ENCODE measurements around the gene STX17.

STX17 gene

GRCh38 chr9:99876190-99876589 lies 30.3 kb upstream of the STX17 start:
- DNase-seq (ENCODE audit: low spot score): no peak
- no peak for TF ChIP-seq CTCF (IDR thresholded peaks at IDR 0.05; ENCODE audit: extremely low read depth, insufficient read depth, missing control alignments)
- in situ Hi-C loops (cut with MboI; ENCODE audit: low pct_unique_long_range_greater_than_20kb, low sequenced_read_pairs, unreplicated experiment): no loop called here

- no peak for DNase-seq (ENCODE audit: low spot score)
Observed at GRCh38 chr9:99878651-99879050, 27.8 kb upstream of the STX17 start.

GRCh38 chr9:99881769-99882168 lies 24.7 kb upstream of the STX17 start:
- in situ Hi-C loops (cut with MboI; ENCODE audit: low pct_unique_long_range_greater_than_20kb, low sequenced_read_pairs, unreplicated experiment): no loop called here
- DNase-seq (ENCODE audit: low spot score): no peak
- no peak for TF ChIP-seq CTCF (IDR thresholded peaks at IDR 0.05; ENCODE audit: extremely low read depth, insufficient read depth, missing control alignments)

More at GRCh38 chr9:99878651-99879050, 27.8 kb upstream of the STX17 start:
- no peak for TF ChIP-seq CTCF (IDR thresholded peaks at IDR 0.05; ENCODE audit: extremely low read depth, insufficient read depth, missing control alignments)
- in situ Hi-C loops (cut with MboI; ENCODE audit: low pct_unique_long_range_greater_than_20kb, low sequenced_read_pairs, unreplicated experiment): no loop called here

GRCh38 chr9:99885747-99886146 lies 20.7 kb upstream of the STX17 start:
- in situ Hi-C loops (cut with MboI; ENCODE audit: low pct_unique_long_range_greater_than_20kb, low sequenced_read_pairs, unreplicated experiment): no loop called here
- DNase-seq (ENCODE audit: low spot score): no peak

GRCh38 chr9:99889120-99889519 lies 17.3 kb upstream of the STX17 start:
- in situ Hi-C loops (cut with MboI; ENCODE audit: low pct_unique_long_range_greater_than_20kb, low sequenced_read_pairs, unreplicated experiment): no loop called here
- peak; percentile 31 for TF ChIP-seq CTCF (IDR thresholded peaks at IDR 0.05; ENCODE audit: extremely low read depth, insufficient read depth, missing control alignments)
- no peak for DNase-seq (ENCODE audit: low spot score)

More at GRCh38 chr9:99885747-99886146, 20.7 kb upstream of the STX17 start:
- TF ChIP-seq CTCF (IDR thresholded peaks at IDR 0.05; ENCODE audit: extremely low read depth, insufficient read depth, missing control alignments): no peak

GRCh38 chr9:99894826-99895225 lies 11.6 kb upstream of the STX17 start:
- in situ Hi-C loops (cut with MboI; ENCODE audit: low pct_unique_long_range_greater_than_20kb, low sequenced_read_pairs, unreplicated experiment): no loop called here
- no peak for TF ChIP-seq CTCF (IDR thresholded peaks at IDR 0.05; ENCODE audit: extremely low read depth, insufficient read depth, missing control alignments)
- DNase-seq (ENCODE audit: low spot score): no peak

- in situ Hi-C loops (cut with MboI; ENCODE audit: low pct_unique_long_range_greater_than_20kb, low sequenced_read_pairs, unreplicated experiment): no loop called here
- no peak for TF ChIP-seq CTCF (IDR thresholded peaks at IDR 0.05; ENCODE audit: extremely low read depth, insufficient read depth, missing control alignments)
- DNase-seq (ENCODE audit: low spot score): no peak
Observed at GRCh38 chr9:99895510-99895909, 10.9 kb upstream of the STX17 start.

Data from GM13977 (cell line).